Activated CD4-positive, alpha-beta memory T cell treated with anti-CD3 and anti-CD28 coated beads, Interleukin-2, amount 10 ng/mL, durations not matched to agents 7 days and 5 days (primary cell): Measurements from ENCODE around the gene TMED7. TPM values are rescaled to one million over a fixed set of nuclear protein-coding genes. Genes with fewer than 3 reads are reported as not detected.
"Not testable (repeated sequence)": the region's sequence is repeated elsewhere in the genome, so short reads cannot be mapped to it uniquely, and the experiment has no call there.

Experiments
- CTCF ChIA-PET: fragments of 350-600 bp; sonication (Branson Sonifier 250); formaldehyde crosslinking; loops from one replicate; lab custom pipeline; 2021; ENCODE audit warnings: antibody characterized with exemption, inconsistent platforms; lab: Charles Lee
- POLR2A ChIA-PET: fragments of 350-600 bp; sonication (Branson Sonifier 250); formaldehyde crosslinking; loops from one replicate; lab custom pipeline; 2021; ENCODE audit warnings: antibody characterized with exemption; lab: Charles Lee
- DNase-seq: peaks from one replicate; pipeline ENCODE4 v3.0.0-alpha.2; 2020
- H3K27ac Mint-ChIP-seq: one replicate; pipeline ENCODE4 v1.8.0; 2021; ENCODE audit warnings: mild to moderate bottlenecking, mixed read lengths
- H3K27me3 Mint-ChIP-seq: one replicate; pipeline ENCODE4 v1.8.0; 2021; ENCODE audit warnings: mixed read lengths
- H3K36me3 Mint-ChIP-seq: one replicate; pipeline ENCODE4 v1.8.0; 2021; ENCODE audit warnings: low read depth, mixed read lengths
- H3K4me1 Mint-ChIP-seq: one replicate; pipeline ENCODE4 v1.8.0; 2021; ENCODE audit warnings: mixed read lengths
- H3K4me3 Mint-ChIP-seq: one replicate; pipeline ENCODE4 v1.8.0; 2021; ENCODE audit warnings: mild to moderate bottlenecking, mixed read lengths
- H3K9me3 Mint-ChIP-seq: one replicate; pipeline ENCODE4 v1.8.0; 2021; ENCODE audit warnings: mixed read lengths
- total RNA-seq, 2 experiments: library from RNA; stranded (reverse); gene quantifications; one replicate each; pipeline ENCODE4 v1.2.3, GENCODE V29; 2021

Gene TMED7
- total RNA-seq, 2 experiments from 2014 or later = 52.7 to 55.6 TPM

DNA sequence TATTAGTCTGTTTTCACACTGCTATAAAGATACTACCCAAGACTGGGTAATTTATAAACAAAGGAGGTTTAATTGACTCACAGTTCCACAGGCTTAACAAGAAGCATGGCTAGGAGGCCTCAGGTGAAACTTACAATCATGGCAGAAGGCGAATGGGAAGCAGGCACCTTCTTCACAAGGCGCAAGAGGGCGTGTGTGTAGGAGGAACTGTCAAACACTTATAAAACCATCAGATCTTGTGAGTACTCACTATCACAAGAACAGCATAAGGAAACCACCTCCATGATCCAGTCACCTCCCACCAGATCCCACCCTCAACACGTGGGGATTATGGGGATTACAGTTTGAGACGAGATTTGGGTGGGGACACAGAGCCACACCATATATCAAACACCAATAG is 19.6 kb upstream of the TMED7 start:
- DNase-seq, H3K27ac Mint-ChIP-seq, H3K36me3 Mint-ChIP-seq, H3K4me1 Mint-ChIP-seq, H3K4me3 Mint-ChIP-seq, CTCF ChIA-PET, H3K9me3 Mint-ChIP-seq, POLR2A ChIA-PET: not testable (repeated sequence)
- H3K27me3 Mint-ChIP-seq = peaks cover 45% of the 10 kb centered on the region

DNA sequence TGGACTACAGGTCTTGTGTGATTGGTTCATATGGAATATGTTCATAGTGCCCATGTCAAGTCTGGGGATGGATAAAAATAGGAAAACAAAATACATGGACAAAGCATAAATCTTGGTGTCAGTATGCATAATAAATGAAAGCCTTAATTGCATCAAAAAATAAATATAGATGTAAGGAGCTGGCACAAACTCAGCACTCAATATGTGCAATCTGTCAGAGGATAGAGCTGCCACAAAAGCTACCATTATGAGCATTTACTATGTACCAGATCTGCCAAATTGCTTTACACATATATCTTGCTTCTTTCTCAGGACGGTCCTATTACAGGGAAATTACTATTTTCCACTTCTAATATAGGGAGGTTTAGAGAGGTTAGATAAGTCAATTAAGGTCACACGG is 18.2 kb upstream of the TMED7 start:
- Mint-ChIP-seq H3K27ac (no peak overlapping the region), H3K36me3 (no peaks in the 10 kb centered on the region), H3K9me3 (no peaks in the 10 kb centered on the region), H3K4me1 (peaks cover 4% of the 10 kb centered on the region), H3K27me3 (peaks cover 49% of the 10 kb centered on the region), H3K4me3 (no peak overlapping the region)
- ChIA-PET POLR2A (interaction anchor here (1.0 kb wide), 1 partner anchor 9 kb away, joined by 3 read pairs; no protein-coding TSS in a partner anchor), CTCF (no interaction called here)
- no peak for DNase-seq

GRCh38 chr5:115641948-115642347 is 16.1 kb upstream of the TMED7 start:
- Mint-ChIP-seq H3K27ac (no peak overlapping the region), H3K4me3 (no peak overlapping the region), H3K4me1 (peaks cover 16% of the 10 kb centered on the region), H3K9me3 (no peaks in the 10 kb centered on the region), H3K36me3 (no peaks in the 10 kb centered on the region), H3K27me3 (peaks cover 54% of the 10 kb centered on the region)
- no peak for DNase-seq
- ChIA-PET CTCF (interaction anchor here (1.6 kb wide), 1 partner anchor 199 kb away, joined by 3 read pairs; no protein-coding TSS in a partner anchor), POLR2A (no interaction called here)

- H3K36me3 Mint-ChIP-seq = no peaks in the 10 kb centered on the region
- CTCF ChIA-PET = no interaction called here
- H3K4me3 Mint-ChIP-seq = no peak overlapping the region
- DNase-seq = no peak
- POLR2A ChIA-PET = no interaction called here
- H3K9me3 Mint-ChIP-seq = no peaks in the 10 kb centered on the region
- H3K4me1 Mint-ChIP-seq = peaks cover 28% of the 10 kb centered on the region
- peaks cover 59% of the 10 kb centered on the region for H3K27me3 Mint-ChIP-seq
- no peak overlapping the region for H3K27ac Mint-ChIP-seq
These were observed 14.4 kb upstream of the TMED7 start for GRCh38 chr5:115640274-115640673.

- ChIA-PET POLR2A (no interaction called here), CTCF (no interaction called here)
- peaks cover 53% of the 10 kb centered on the region for H3K27me3 Mint-ChIP-seq
These were observed 13.5 kb upstream of the TMED7 start for GRCh38 chr5:115639377-115639776.

GRCh38 chr5:115637507-115637906 is 11.7 kb upstream of the TMED7 start:
- peaks cover 43% of the 10 kb centered on the region for H3K4me1 Mint-ChIP-seq
- peaks cover 52% of the 10 kb centered on the region for H3K27me3 Mint-ChIP-seq
- H3K9me3 Mint-ChIP-seq = no peaks in the 10 kb centered on the region
- DNase-seq = no peak
- H3K36me3 Mint-ChIP-seq = no peaks in the 10 kb centered on the region
- POLR2A ChIA-PET = no interaction called here
- H3K4me3 Mint-ChIP-seq = no peak overlapping the region
- H3K27ac Mint-ChIP-seq = no peak overlapping the region
- CTCF ChIA-PET = interaction anchor here (1.1 kb wide), 1 partner anchor 439 kb away, joined by 3 read pairs; no protein-coding TSS in a partner anchor

More at GRCh38 chr5:115639377-115639776, 13.5 kb upstream of the TMED7 start:
- Mint-ChIP-seq H3K9me3 (no peaks in the 10 kb centered on the region), H3K36me3 (no peaks in the 10 kb centered on the region), H3K27ac (no peak overlapping the region), H3K4me3 (no peak overlapping the region), H3K4me1 (peaks cover 32% of the 10 kb centered on the region)
- DNase-seq = no peak

- ChIA-PET POLR2A (interaction anchor here (2.4 kb wide), 1 partner anchor 205 kb away, joined by 18 read pairs; the partner anchor contains the start of genes AP3S1 and ATG12), CTCF (interaction anchor here (1.0 to 3.1 kb wide), 5 partner anchors 12 to 433 kb away, joined by 3 to 20 read pairs (median 13); partner anchors contain the start of gene CDO1)
- Mint-ChIP-seq H3K36me3 (no peaks in the 10 kb centered on the region), H3K4me1 (peaks cover 43% of the 10 kb centered on the region), H3K4me3 (no peak overlapping the region), H3K27me3 (peaks cover 50% of the 10 kb centered on the region), H3K27ac (no peak overlapping the region), H3K9me3 (no peaks in the 10 kb centered on the region)
- no peak for DNase-seq
These were observed 10.2 kb upstream of the TMED7 start for GRCh38 chr5:115636008-115636407.

DNA sequence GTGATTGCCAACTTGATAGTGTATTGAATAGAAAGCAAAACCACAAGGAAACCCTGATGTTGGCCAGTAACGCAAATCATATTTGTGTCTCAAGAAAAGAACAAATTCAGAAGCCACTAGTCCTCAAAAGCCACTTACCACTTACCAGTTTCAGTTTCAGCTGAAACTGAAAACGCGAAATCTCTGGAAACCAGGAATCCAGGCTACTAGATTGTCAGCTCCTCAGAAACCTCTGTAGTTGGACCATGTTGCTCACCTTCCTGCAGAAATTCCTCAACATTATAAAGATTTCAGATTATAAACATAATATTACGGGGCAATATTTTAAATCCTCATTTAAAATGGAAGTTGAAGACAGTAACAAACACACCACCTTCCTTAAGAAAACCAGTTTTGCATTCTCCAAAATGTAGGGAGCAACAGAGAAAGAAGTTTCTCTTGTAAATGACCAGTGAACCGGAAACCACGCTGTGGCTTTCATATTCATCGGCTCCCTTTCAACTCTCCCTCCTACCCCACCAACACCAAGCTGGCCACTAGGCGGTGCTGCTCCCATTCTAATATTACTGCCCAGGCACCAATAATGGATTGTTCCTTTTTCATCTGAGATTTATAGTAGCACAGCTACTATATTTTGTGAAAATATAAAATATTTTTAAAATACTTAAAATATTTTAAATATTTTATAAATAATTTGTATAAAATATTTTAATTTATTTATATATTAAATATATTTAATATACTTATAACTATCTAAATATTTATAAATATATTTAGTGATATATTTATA is 8.7 kb upstream of the TMED7 start:
- H3K4me3 Mint-ChIP-seq = peak overlapping the region; percentile 64
- H3K4me1 Mint-ChIP-seq = peaks cover 40% of the 10 kb centered on the region
- CTCF ChIA-PET = interaction anchor here (0.6 to 3.1 kb wide), 16 partner anchors 10 to 442 kb away, joined by 3 to 20 read pairs (median 4); partner anchors contain the start of gene CDO1
- no peaks in the 10 kb centered on the region for H3K9me3 Mint-ChIP-seq
- peaks cover 45% of the 10 kb centered on the region for H3K27me3 Mint-ChIP-seq
- peak overlapping the region; percentile 43 for H3K27ac Mint-ChIP-seq
- POLR2A ChIA-PET = interaction anchor here (0.5 to 2.4 kb wide), 5 partner anchors 9 to 368 kb away, joined by 3 to 18 read pairs (median 4); partner anchors contain the start of genes AP3S1 and ATG12
- no peaks in the 10 kb centered on the region for H3K36me3 Mint-ChIP-seq
- DNase-seq = peak; percentile 88

GRCh38 chr5:115629903-115630302 is 4.1 kb upstream of the TMED7 start:
- ChIA-PET POLR2A (interaction anchor here (1.2 kb wide), 1 partner anchor 86 kb away, joined by 3 read pairs; no protein-coding TSS in a partner anchor), CTCF (interaction anchor here (1.7 to 2.4 kb wide), 2 partner anchors 201 to 210 kb away, joined by 4 to 8 read pairs; no protein-coding TSS in a partner anchor)
- H3K9me3 Mint-ChIP-seq = no peaks in the 10 kb centered on the region
- H3K27ac Mint-ChIP-seq = no peak overlapping the region
- no peak overlapping the region for H3K4me3 Mint-ChIP-seq
- H3K27me3 Mint-ChIP-seq = peaks cover 22% of the 10 kb centered on the region
- H3K36me3 Mint-ChIP-seq = no peaks in the 10 kb centered on the region
- no peak for DNase-seq
- peaks cover 27% of the 10 kb centered on the region for H3K4me1 Mint-ChIP-seq

DNA sequence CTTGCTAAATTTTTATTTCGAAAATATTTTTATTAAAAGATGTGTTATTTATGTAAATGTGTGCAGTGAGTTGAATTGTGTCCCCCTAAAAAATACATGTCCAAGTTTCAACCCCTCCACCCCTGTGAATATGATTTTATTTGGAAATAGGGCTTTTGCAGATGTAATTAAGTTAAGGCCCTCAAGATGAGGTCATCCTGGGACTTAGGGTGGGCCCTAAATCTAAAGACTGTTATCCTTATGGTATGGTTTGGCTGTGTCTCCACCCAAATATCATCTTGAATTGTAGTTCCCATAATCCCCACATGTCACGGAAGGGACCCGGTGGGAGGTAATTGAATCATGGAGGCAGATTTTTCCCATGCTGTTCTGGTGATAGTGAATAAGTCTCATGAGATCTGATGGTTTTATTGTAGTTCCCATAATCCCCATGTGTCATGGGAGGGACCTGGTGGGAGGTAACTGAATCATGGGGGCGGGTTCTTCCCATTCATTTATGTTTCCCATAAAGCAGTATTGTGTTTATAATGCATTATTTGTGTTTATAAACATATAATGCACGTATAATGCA is 1.5 kb upstream of the TMED7 start:
- no peak for DNase-seq
- Mint-ChIP-seq H3K4me3 (no peak overlapping the region), H3K27ac (no peak overlapping the region), H3K36me3 (peaks cover 6% of the 10 kb centered on the region), H3K9me3 (no peaks in the 10 kb centered on the region), H3K4me1 (peaks cover 21% of the 10 kb centered on the region), H3K27me3 (peaks cover 11% of the 10 kb centered on the region)
- POLR2A ChIA-PET = interaction anchor here (0.7 to 5.0 kb wide), 4 partner anchors 29 to 216 kb away, joined by 3 to 48 read pairs (median 5); partner anchors contain the start of genes AP3S1, ATG12 and FEM1C
- CTCF ChIA-PET = interaction anchor here (1.1 to 1.2 kb wide), 4 partner anchors 25 to 458 kb away, joined by 3 to 4 read pairs (median 4); partner anchors contain the start of gene TICAM2

GRCh38 chr5:115626445-115626823 is 598 bp upstream of the TMED7 start:
- Mint-ChIP-seq H3K9me3 (no peaks in the 10 kb centered on the region), H3K27me3 (peaks cover 5% of the 10 kb centered on the region), H3K4me1 (peaks cover 27% of the 10 kb centered on the region), H3K4me3 (no peak overlapping the region), H3K27ac (no peak overlapping the region), H3K36me3 (peaks cover 12% of the 10 kb centered on the region)
- CTCF ChIA-PET = interaction anchor here (1.2 to 2.4 kb wide), 4 partner anchors 82 to 459 kb away, joined by 3 to 6 read pairs (median 4); partner anchors contain the start of gene FEM1C
- no peak for DNase-seq
- POLR2A ChIA-PET = interaction anchor here (1.3 to 5.0 kb wide), 4 partner anchors 25 to 217 kb away, joined by 4 to 48 read pairs (median 16); partner anchors contain the start of genes AP3S1, ATG12, FEM1C and TICAM2

DNA sequence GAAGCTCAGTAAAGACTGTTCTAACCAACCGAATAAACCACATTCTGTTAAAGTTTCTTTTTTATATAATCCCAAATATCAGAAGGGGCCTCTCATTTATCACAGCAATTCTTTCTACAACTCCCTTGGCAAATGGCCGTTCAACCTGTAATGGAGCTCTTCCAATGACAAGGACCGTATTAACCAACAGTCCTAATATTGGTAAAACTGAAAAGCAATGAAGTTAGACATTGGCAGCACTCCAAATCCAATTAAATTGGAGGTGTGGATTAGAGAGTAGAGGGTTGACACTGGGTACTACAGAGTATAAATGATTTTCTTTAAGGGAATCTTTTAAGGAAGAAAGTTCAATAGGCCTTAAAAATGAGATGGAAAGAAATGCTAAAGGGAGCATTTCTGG is 842 bp downstream of the TMED7 start:
- peaks cover 3% of the 10 kb centered on the region for H3K27me3 Mint-ChIP-seq
- no peaks in the 10 kb centered on the region for H3K9me3 Mint-ChIP-seq
- peaks cover 30% of the 10 kb centered on the region for H3K4me1 Mint-ChIP-seq
- H3K36me3 Mint-ChIP-seq = peaks cover 23% of the 10 kb centered on the region
- DNase-seq = no peak
- no peak overlapping the region for H3K4me3 Mint-ChIP-seq
- CTCF ChIA-PET = interaction anchor here (0.6 to 2.9 kb wide), 11 partner anchors 8 to 443 kb away, joined by 3 to 20 read pairs (median 5); partner anchors contain the start of genes FEM1C and TICAM2
- POLR2A ChIA-PET = interaction anchor here (0.6 to 5.0 kb wide), 12 partner anchors 8 to 460 kb away, joined by 3 to 48 read pairs (median 7); partner anchors contain the start of genes AP3S1, ATG12, COMMD10 and FEM1C
- H3K27ac Mint-ChIP-seq = no peak overlapping the region
